Calu3 (cell line): ENCODE data around the gene MINDY2. TPM values are rescaled to one million over a fixed set of nuclear protein-coding genes. Genes with fewer than 3 reads are reported as not detected.

Source experiments
- BruUV-seq: library from RNA; stranded (reverse); fragments of 400-500 nt; replicated peaks from 2 replicates; lab custom pipeline; 2021; lab: Mats Ljungman, UMichigan
- CTCF ChIA-PET: fragments of 300-600 bp; sonication (Branson Sonifier 250); formaldehyde crosslinking; loops from one replicate; lab custom pipeline; 2022; ENCODE audit warnings: antibody characterized with exemption; lab: Charles Lee
- DNase-seq: peaks from one replicate; pipeline ENCODE4 v3.0.0; 2022
- H3K27ac Mint-ChIP-seq: one replicate; pipeline ENCODE4 v1.8.0; 2022; ENCODE audit warnings: mixed read lengths; ENCODE audit not compliant: unreplicated experiment
- H3K27me3 Mint-ChIP-seq: one replicate; pipeline ENCODE4 v1.8.0; 2022; ENCODE audit warnings: mixed read lengths; ENCODE audit not compliant: unreplicated experiment
- H3K36me3 Mint-ChIP-seq: one replicate; pipeline ENCODE4 v1.8.0; 2022; ENCODE audit warnings: mild to moderate bottlenecking, moderate library complexity, mixed read lengths; ENCODE audit not compliant: insufficient read depth, unreplicated experiment
- H3K4me1 Mint-ChIP-seq: one replicate; pipeline ENCODE4 v1.8.0; 2022; ENCODE audit warnings: mild to moderate bottlenecking, low read depth, mixed read lengths; ENCODE audit not compliant: unreplicated experiment
- H3K4me3 Mint-ChIP-seq: one replicate; pipeline ENCODE4 v1.8.0; 2022; ENCODE audit warnings: mild to moderate bottlenecking, low read depth, moderate library complexity, mixed read lengths; ENCODE audit not compliant: unreplicated experiment
- H3K9me3 Mint-ChIP-seq: one replicate; pipeline ENCODE4 v1.8.0; 2022; ENCODE audit warnings: low read depth, mixed read lengths; ENCODE audit not compliant: unreplicated experiment
- intact Hi-C: fragments of 100-400 bp; cut with micrococcal nuclease; formaldehyde crosslinking; loops from one replicate; pipeline ENCODE4 v1.10.0; 2022; ENCODE audit not compliant: unreplicated experiment
- total RNA-seq: library from RNA; stranded (reverse); gene quantifications from 2 replicates; pipeline ENCODE4 v1.2.3, GENCODE V29; 2022
- TF ChIP-seq, protein P1 (sequence below): fragments of 200-600 bp; IDR thresholded peaks from one replicate; pipeline ENCODE4 v1.8.0; 2022; ENCODE audit warnings: antibody characterized with exemption; ENCODE audit not compliant: unreplicated experiment

MINDY2 gene
- total RNA-seq, 1 experiment from 2014 or later, result 59.0 TPM

DNA sequence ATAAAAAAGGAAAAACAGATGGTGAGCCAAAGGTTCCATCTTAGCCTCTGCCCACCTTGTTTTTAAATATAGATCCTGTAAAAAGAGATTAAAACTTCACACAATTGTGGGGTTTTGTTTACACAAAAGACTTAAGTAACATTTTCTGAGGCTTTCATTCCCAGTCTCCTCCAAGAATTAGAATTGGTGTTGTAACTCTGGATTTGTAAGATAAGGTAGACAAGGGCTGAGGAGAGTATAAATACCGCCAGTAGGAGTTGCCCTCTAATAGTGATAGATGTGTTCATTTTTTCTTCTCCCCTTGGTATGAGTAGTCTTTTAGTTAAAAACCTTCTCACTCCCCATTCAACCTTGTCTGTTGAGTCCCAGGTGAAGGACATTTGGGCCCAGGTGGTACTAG, 8.5 kb downstream of the MINDY2 start:
- intact Hi-C loops, result no loop called here
- DNase-seq, result no peak
- Mint-ChIP-seq H3K27me3 (no peaks in the 10 kb centered on the region), H3K36me3 (peaks cover 43% of the 10 kb centered on the region), H3K4me3 (no peak overlapping the region), H3K4me1 (no peaks in the 10 kb centered on the region), H3K9me3 (no peaks in the 10 kb centered on the region), H3K27ac (no peak overlapping the region)
- TF ChIP-seq, protein P1, sequence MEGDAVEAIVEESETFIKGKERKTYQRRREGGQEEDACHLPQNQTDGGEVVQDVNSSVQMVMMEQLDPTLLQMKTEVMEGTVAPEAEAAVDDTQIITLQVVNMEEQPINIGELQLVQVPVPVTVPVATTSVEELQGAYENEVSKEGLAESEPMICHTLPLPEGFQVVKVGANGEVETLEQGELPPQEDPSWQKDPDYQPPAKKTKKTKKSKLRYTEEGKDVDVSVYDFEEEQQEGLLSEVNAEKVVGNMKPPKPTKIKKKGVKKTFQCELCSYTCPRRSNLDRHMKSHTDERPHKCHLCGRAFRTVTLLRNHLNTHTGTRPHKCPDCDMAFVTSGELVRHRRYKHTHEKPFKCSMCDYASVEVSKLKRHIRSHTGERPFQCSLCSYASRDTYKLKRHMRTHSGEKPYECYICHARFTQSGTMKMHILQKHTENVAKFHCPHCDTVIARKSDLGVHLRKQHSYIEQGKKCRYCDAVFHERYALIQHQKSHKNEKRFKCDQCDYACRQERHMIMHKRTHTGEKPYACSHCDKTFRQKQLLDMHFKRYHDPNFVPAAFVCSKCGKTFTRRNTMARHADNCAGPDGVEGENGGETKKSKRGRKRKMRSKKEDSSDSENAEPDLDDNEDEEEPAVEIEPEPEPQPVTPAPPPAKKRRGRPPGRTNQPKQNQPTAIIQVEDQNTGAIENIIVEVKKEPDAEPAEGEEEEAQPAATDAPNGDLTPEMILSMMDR, result no peak
- no TSS peak for BruUV-seq
- CTCF ChIA-PET, result no interaction called here

DNA sequence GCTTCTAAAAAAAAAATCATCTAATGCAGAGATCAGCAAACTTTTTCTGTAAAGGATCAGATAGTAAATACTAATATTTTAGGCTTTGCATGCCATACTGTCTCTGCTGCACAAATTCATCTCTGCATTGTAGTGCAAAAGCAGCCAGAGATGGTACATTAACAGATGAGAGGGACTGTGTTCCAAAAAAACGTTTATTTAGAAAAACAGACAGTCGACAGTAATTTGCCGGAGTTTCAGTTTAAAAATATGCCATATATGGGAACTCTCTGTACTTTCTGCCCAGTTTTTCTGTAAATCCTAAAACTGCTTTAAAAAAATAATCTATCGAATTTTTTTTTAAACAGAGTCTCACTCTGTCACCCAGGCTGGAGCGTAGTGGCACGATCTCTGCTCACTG, 14.3 kb downstream of the MINDY2 start:
- BruUV-seq, result no TSS peak
- H3K36me3 Mint-ChIP-seq, result peaks cover 54% of the 10 kb centered on the region
- H3K27me3 Mint-ChIP-seq, result no peaks in the 10 kb centered on the region
- no peak overlapping the region for H3K27ac Mint-ChIP-seq
- TF ChIP-seq, protein P1, result no peak
- CTCF ChIA-PET, result no interaction called here
- intact Hi-C loops, result no loop called here
- H3K9me3 Mint-ChIP-seq, result no peaks in the 10 kb centered on the region
- no peak overlapping the region for H3K4me3 Mint-ChIP-seq
- no peak for DNase-seq
- H3K4me1 Mint-ChIP-seq, result peaks cover 4% of the 10 kb centered on the region

DNA sequence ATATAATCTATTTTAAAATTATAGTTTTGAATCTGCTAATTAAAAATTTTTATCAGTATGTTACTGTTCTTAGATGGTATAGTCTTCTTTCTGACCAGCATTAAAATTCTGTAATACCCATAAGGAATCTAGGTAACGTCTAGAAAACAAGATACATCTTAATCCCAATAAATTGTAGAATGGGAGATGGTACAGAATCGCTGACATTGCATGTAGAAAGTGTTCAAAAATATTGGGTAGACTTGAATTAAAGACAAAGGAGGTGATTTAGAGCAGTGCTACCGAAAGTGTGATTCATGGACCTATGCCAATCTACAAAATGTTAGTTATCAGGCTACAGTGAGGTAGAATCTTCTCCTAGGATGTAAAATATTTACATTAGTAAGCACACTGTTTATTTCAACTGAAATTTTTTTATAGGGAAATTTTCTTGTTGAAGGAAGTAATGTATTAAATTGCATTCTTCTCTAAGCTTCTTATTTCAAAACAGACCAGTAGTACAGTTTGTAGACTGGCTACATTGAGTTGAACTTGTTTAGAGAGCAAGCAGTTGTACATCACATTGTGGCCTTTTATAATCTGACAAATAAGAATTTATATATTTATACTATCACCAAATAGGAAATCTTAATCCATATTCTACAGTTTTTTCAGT, 17.1 kb downstream of the MINDY2 start:
- intact Hi-C loops, result no loop called here
- Mint-ChIP-seq H3K4me3 (no peak overlapping the region), H3K27me3 (no peaks in the 10 kb centered on the region), H3K36me3 (peaks cover 58% of the 10 kb centered on the region), H3K27ac (no peak overlapping the region), H3K4me1 (peaks cover 27% of the 10 kb centered on the region), H3K9me3 (no peaks in the 10 kb centered on the region)
- CTCF ChIA-PET, result interaction anchor here (0.7 kb wide), 2 partner anchors 8 to 32 kb away, joined by 3 to 9 read pairs; no protein-coding TSS in a partner anchor
- TSS peak; percentile 13 for BruUV-seq
- TF ChIP-seq, protein P1, result no peak
- no peak for DNase-seq

DNA sequence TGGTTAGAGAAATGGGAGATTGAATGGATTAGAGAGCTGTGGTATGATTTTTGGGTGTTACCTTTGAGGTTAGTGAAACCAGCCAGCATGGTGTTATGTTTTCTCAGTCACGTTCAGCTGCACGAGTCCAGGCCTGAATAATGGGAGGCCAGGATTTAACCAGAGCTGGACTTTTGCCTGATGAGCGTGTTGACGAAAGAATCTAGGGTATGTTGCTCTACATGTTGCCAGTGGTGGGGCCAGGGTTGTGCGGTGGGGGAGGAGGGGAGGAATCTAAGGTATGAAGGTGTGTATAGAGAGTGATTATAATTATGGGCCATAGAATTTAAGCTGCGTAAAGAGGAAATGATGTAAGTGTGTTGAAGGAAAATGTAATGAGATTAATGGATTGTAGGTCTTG, 22.8 kb downstream of the MINDY2 start:
- intact Hi-C loops, result no loop called here
- BruUV-seq, result no TSS peak
- peaks cover 57% of the 10 kb centered on the region for H3K4me1 Mint-ChIP-seq
- H3K27ac Mint-ChIP-seq, result peak overlapping the region; percentile 97
- H3K9me3 Mint-ChIP-seq, result no peaks in the 10 kb centered on the region
- peak overlapping the region; percentile 61 for H3K4me3 Mint-ChIP-seq
- TF ChIP-seq, protein P1, result no peak
- peaks cover 55% of the 10 kb centered on the region for H3K36me3 Mint-ChIP-seq
- H3K27me3 Mint-ChIP-seq, result no peaks in the 10 kb centered on the region
- peak; percentile 92 for DNase-seq
- CTCF ChIA-PET, result interaction anchor here (0.6 to 1.4 kb wide), 11 partner anchors 11 to 566 kb away, joined by 3 to 13 read pairs (median 3); partner anchors contain the start of gene MINDY2
